GM12878 (cell line): ENCODE results near the gene TRIM42. TPM values are rescaled to one million over a fixed set of nuclear protein-coding genes. Genes with fewer than 3 reads are reported as not detected.

Source experiments
- ATAC-seq: fragments of 200-7000 bp; cut with Tn5 transposase; 3 replicates; pipeline ENCODE4 v1.9.1; 2020; ENCODE audit warnings: mild to moderate bottlenecking, moderate library complexity
- BruUV-seq: library from RNA; stranded (reverse); fragments of 400-500 nt; replicated peaks from 2 replicates; lab custom pipeline; 2021; lab: Mats Ljungman, UMichigan
- CTCF ChIA-PET: fragments of 300-600 bp; sonication (Branson Sonifier 250); formaldehyde crosslinking; extraction: SDS; loops from one replicate; lab custom pipeline; 2021; ENCODE audit warnings: inconsistent platforms; lab: Yijun Ruan, JAX
- POLR2A ChIA-PET: fragments of 350-600 bp; formaldehyde crosslinking; extraction: SDS; loops from one replicate; lab custom pipeline; 2021; ENCODE audit warnings: inconsistent platforms; lab: Charles Lee
- RAD21 ChIA-PET: fragments of 300-600 bp; sonication (Branson Sonifier 250); formaldehyde crosslinking; loops from one replicate; lab custom pipeline; 2023; ENCODE audit warnings: antibody characterized with exemption; ENCODE audit not compliant: unreplicated experiment; lab: Charles Lee
- SMC1A ChIA-PET: fragments of 300-600 bp; sonication (Branson Sonifier 250); formaldehyde crosslinking; loops from one replicate; lab custom pipeline; 2023; ENCODE audit not compliant: unreplicated experiment, uncharacterized antibody; lab: Charles Lee
- DNase-seq: peaks from one replicate; pipeline ENCODE4 v3.0.0-alpha.2; 2011; ENCODE audit warnings: low read depth, low spot score
- FAIRE-seq: peaks from 3 replicates; lab custom pipeline; 2011; peaks lifted over from hg19 to GRCh38; lab: Jason Lieb, UNC
- H2AFZ ChIP-seq: 2 replicates; pipeline ENCODE4 v1.6.0; 2011; ENCODE audit warnings: low read depth, low read length, control low read depth; ENCODE audit not compliant: control insufficient read depth
- H3K27ac ChIP-seq: 2 replicates; pipeline ENCODE4 v1.5.1; 2011; ENCODE audit warnings: control low read depth; ENCODE audit not compliant: control insufficient read depth, insufficient read depth
- H3K27me3 ChIP-seq, 2 experiments: replicated peaks in 1 of 2; 2 replicates each; pipeline versions ENCODE4 v1.6.0 to v1.6.1; 2011; ENCODE audit warnings: low read length in 1 of 2; ENCODE audit not compliant: control insufficient read depth in 2 of 2, insufficient read depth in 2 of 2
- H3K36me3 ChIP-seq, 2 experiments: 2 replicates each; pipeline ENCODE4 v1.5.1; 2011; ENCODE audit warnings: low read length in 1 of 2; ENCODE audit not compliant: control insufficient read depth in 2 of 2, insufficient read depth in 2 of 2
- H3K4me1 ChIP-seq: 2 replicates; pipeline ENCODE4 v1.6.1; 2011; ENCODE audit warnings: mild to moderate bottlenecking, low read length, moderate library complexity, mixed read lengths; ENCODE audit not compliant: control insufficient read depth, insufficient read depth
- H3K4me2 ChIP-seq: 2 replicates; pipeline ENCODE4 v1.6.0; 2011; ENCODE audit warnings: control low read depth; ENCODE audit not compliant: control insufficient read depth, insufficient read depth
- H3K4me3 ChIP-seq: fragments of 200-600 bp; sonication (generic); 2 replicates; pipeline ENCODE4 v1.5.1; 2016
- H3K79me2 ChIP-seq: 2 replicates; pipeline ENCODE4 v1.6.0; 2011; ENCODE audit warnings: low read length; ENCODE audit not compliant: control insufficient read depth, insufficient read depth
- H3K9ac ChIP-seq: 2 replicates; pipeline ENCODE4 v1.8.0; 2011; ENCODE audit warnings: low read length, control low read depth, mixed read lengths; ENCODE audit not compliant: control insufficient read depth, insufficient read depth
- H3K9me3 ChIP-seq: replicated peaks from 3 replicates; pipeline ENCODE4 v1.5.1; 2011; ENCODE audit warnings: mild to moderate bottlenecking, low read length; ENCODE audit not compliant: control insufficient read depth, insufficient read depth
- H4K20me1 ChIP-seq: 2 replicates; pipeline ENCODE4 v1.6.0; 2011; ENCODE audit not compliant: control insufficient read depth, insufficient read depth
- ATF7 ChIP-seq: fragments of 450-650 bp; IDR thresholded peaks from 2 replicates; pipeline ENCODE4 v1.6.1; 2016; ENCODE audit warnings: low read depth, mild to moderate bottlenecking
- BACH1 ChIP-seq: fragments of 450-650 bp; IDR thresholded peaks from 2 replicates; pipeline ENCODE4 v1.6.1; 2017; ENCODE audit warnings: mild to moderate bottlenecking, borderline replicate concordance
- CUX1 ChIP-seq: IDR thresholded peaks from 2 replicates; pipeline ENCODE4 v1.6.1; 2012; ENCODE audit warnings: improper control_type of control experiment, low read depth, low read length; ENCODE audit not compliant: insufficient replicate concordance
- KLF5 ChIP-seq: fragments of 450-650 bp; IDR thresholded peaks from 2 replicates; pipeline ENCODE4 v1.6.1; 2014; ENCODE audit warnings: mild to moderate bottlenecking; ENCODE audit not compliant: partially characterized antibody
- PAX5 ChIP-seq: IDR thresholded peaks from 2 replicates; pipeline ENCODE4 v1.6.1; 2011; ENCODE audit warnings: low read depth, low read length, borderline replicate concordance
- PBX3 ChIP-seq: IDR thresholded peaks from 2 replicates; pipeline ENCODE4 v1.6.1; 2011; ENCODE audit warnings: mild to moderate bottlenecking, low read depth, low read length, moderate library complexity; ENCODE audit not compliant: insufficient replicate concordance
- SIN3A ChIP-seq: IDR thresholded peaks from 2 replicates; pipeline ENCODE4 v1.6.1; 2012; ENCODE audit warnings: low read depth, low read length, improper control_type of control experiment
- SMAD1 ChIP-seq: fragments of 450-650 bp; IDR thresholded peaks from 2 replicates; pipeline ENCODE4 v1.6.1; 2018; ENCODE audit warnings: mild to moderate bottlenecking, low read depth; ENCODE audit not compliant: partially characterized antibody
- SUZ12 ChIP-seq: fragments of 200-600 bp; sonication (generic); IDR thresholded peaks from one replicate; pipeline ENCODE4 v1.6.1; 2018; ENCODE audit warnings: antibody characterized with exemption, mild to moderate bottlenecking; ENCODE audit not compliant: unreplicated experiment
- ZBTB33 ChIP-seq: fragments of 450-650 bp; IDR thresholded peaks from 2 replicates; pipeline ENCODE4 v1.6.1; 2017; ENCODE audit warnings: mild to moderate bottlenecking
- WGBS: methylation state at CpG from one replicate; pipeline ENCODE4 v1.1.6; 2016; ENCODE audit warnings: low lambda C conversion rate; ENCODE audit not compliant: insufficient replicate concordance, insufficient coverage; ENCODE audit errors: missing lambda C conversion rate; 5-methylcytosine and 5-hydroxymethylcytosine counted together
- in situ Hi-C: fragments of 300-500 bp; cut with MboI; formaldehyde crosslinking; loops from 9 replicates; pipeline ENCODE4 v1.14.3; 2018; ENCODE audit warnings: mixed read lengths
- intact Hi-C: fragments of 100-400 bp; cut with micrococcal nuclease; formaldehyde crosslinking; loops from one replicate; pipeline ENCODE4 v1.14.2; 2022; ENCODE audit not compliant: unreplicated experiment
- polyA plus RNA-seq, 11 experiments: library from polyadenylated mRNA; depleted of rRNA in 4 of 11; unstranded in 6 of 11; stranded (reverse) in 5 of 11; fragments of >200 nt; fragmentation: Nextera tagmentation in 4 of 11; fragmentation: Illumina TruSeq in 1 of 11; extraction: Ambion mirVana in 4 of 11; extraction: Trizol in 1 of 11; gene quantifications; 1 replicate in 1 of 11; 2 replicates in 10 of 11; pipeline versions ENCODE4 v1.2.1 to v1.2.3, GENCODE V29; 2011 to 2016; ENCODE audit warnings: inconsistent platforms in 2 of 11, missing spikeins in 2 of 11, low read depth in 1 of 11
- total RNA-seq, 4 experiments: library from RNA; depleted of rRNA in 3 of 4; stranded (reverse); fragments of >200 nt in 3 of 4; fragmentation: Illumina TruSeq in 1 of 4; extraction: Trizol in 1 of 4; gene quantifications; 2 replicates each; pipeline versions ENCODE4 v1.2.1 to v1.2.3, GENCODE V29; 2013 to 2021

The TRIM42 gene
- total and polyA plus RNA-seq, 10 of the 15 experiments (the other 5 are each of a cell fraction or from before 2014, with no cell fraction given), result 0.03 TPM; not detected in 9

- intact Hi-C loops (no loop called here), in situ Hi-C loops (no loop called here)
- Histone ChIP-seq H3K9ac (no peak overlapping the region), H4K20me1 (no peaks in the 10 kb centered on the region), H3K4me2 (no peak overlapping the region), H3K9me3 (no peaks in the 10 kb centered on the region; the same call in 2 of the 3 replicates), H3K27ac (no peak overlapping the region), H3K4me1 (0 out of 2 replicates have a peak, but pooled peaks cover 2% of the 10 kb centered on the region), H2AFZ (no peak overlapping the region), H3K27me3 (no peaks in the 10 kb centered on the region), H3K79me2 (no peaks in the 10 kb centered on the region), H3K4me3 (no peak overlapping the region), H3K36me3 (no peaks in the 10 kb centered on the region)
- BruUV-seq, result no TSS peak
- no peak for TF ChIP-seq CUX1
- TF ChIP-seq BACH1, result no peak
- TF ChIP-seq PBX3, result no peak
- no peak for TF ChIP-seq KLF5
- TF ChIP-seq ATF7, result no peak
- no peak for TF ChIP-seq PAX5
- TF ChIP-seq SIN3A, result no peak
- no peak for TF ChIP-seq SUZ12
- no peak for TF ChIP-seq ZBTB33
- TF ChIP-seq SMAD1, result no peak
- ATAC-seq (no peak), DNase-seq (no peak), FAIRE-seq (no peak)
- POLR2A ChIA-PET, result interaction anchor here (1.5 kb wide), 1 partner anchor 14 kb away, joined by 5 read pairs; no protein-coding TSS in a partner anchor
- SMC1A ChIA-PET, result interaction anchor here (1.5 to 4.0 kb wide), 5 partner anchors 10 to 134 kb away, joined by 3 to 22 read pairs (median 4); no protein-coding TSS in a partner anchor
- CTCF ChIA-PET, result interaction anchor here (0.7 to 1.1 kb wide), 3 partner anchors 10 to 22 kb away, joined by 3 to 4 read pairs (median 4); no protein-coding TSS in a partner anchor
- 42% methylated on average over 4 of the region's 4 CpGs for WGBS
- RAD21 ChIA-PET, result no interaction called here
These were observed 33.6 kb downstream of the TRIM42 start for GRCh38 chr3:140711390-140712035.
